NCI-H1048 (cell line): ENCODE measurements around the gene OPA3.
"Not testable (repeated sequence)": the region's sequence is repeated elsewhere in the genome, so short reads cannot be mapped to it uniquely, and the experiment has no call there.

Source experiments
- DNase-seq: peaks from one replicate; lab custom pipeline; 2025; lab: John Stamatoyannopoulos, UW

OPA3 gene

GRCh38 chr19:45584332-45585157 lies at the start of gene OPA3:
Gene OPA3 (minus strand): TSS chr19:45584802. CDS start chr19:45584764, 38 bp downstream.
- DNase-seq, result peak; percentile 99

GRCh38 chr19:45632468-45633196 lies 48.0 kb upstream of the OPA3 start:
- no peak for DNase-seq

GRCh38 chr19:45630463-45630862 lies 45.9 kb upstream of the OPA3 start:
- DNase-seq, result no peak

- DNase-seq, result no peak
Observed at GRCh38 chr19:45629704-45630103, 45.1 kb upstream of the OPA3 start.

- DNase-seq, result not testable (repeated sequence)
Observed at GRCh38 chr19:45628219-45628618, 43.6 kb upstream of the OPA3 start.

GRCh38 chr19:45623984-45624383 lies 39.4 kb upstream of the OPA3 start:
- DNase-seq, result no peak

GRCh38 chr19:45621976-45622503 lies 37.4 kb upstream of the OPA3 start:
- no peak for DNase-seq

- DNase-seq, result no peak
Observed at GRCh38 chr19:45621389-45621788, 36.8 kb upstream of the OPA3 start.

GRCh38 chr19:45616704-45617017 lies 32.1 kb upstream of the OPA3 start:
- DNase-seq, result no peak

- peak; percentile 84 for DNase-seq
Observed at GRCh38 chr19:45615795-45616703, 31.4 kb upstream of the OPA3 start.

GRCh38 chr19:45615056-45615455 lies 30.5 kb upstream of the OPA3 start:
- DNase-seq, result not testable (repeated sequence)

- DNase-seq, result no peak
Observed at GRCh38 chr19:45613926-45614725, 29.5 kb upstream of the OPA3 start.

GRCh38 chr19:45608948-45609347 lies 24.3 kb upstream of the OPA3 start:
- no peak for DNase-seq

GRCh38 chr19:45607071-45608029 lies 22.7 kb upstream of the OPA3 start:
- DNase-seq, result no peak

- DNase-seq, result no peak
Observed at GRCh38 chr19:45601524-45602374, 17.1 kb upstream of the OPA3 start, which contains the start of gene GPR4. Gene GPR4 (minus strand): TSS chr19:45602212. CDS start chr19:45591866, 10,346 bp downstream.

GRCh38 chr19:45601115-45601514 lies 16.5 kb upstream of the OPA3 start:
- no peak for DNase-seq

GRCh38 chr19:45600340-45600885 lies 15.8 kb upstream of the OPA3 start:
- DNase-seq, result no peak

- DNase-seq, result no peak
Observed at GRCh38 chr19:45599286-45599685, 14.7 kb upstream of the OPA3 start.
